Naive B cell (primary cell): ENCODE measurements around the gene BLM. TPM values are rescaled to one million over a fixed set of nuclear protein-coding genes. Genes with fewer than 3 reads are reported as not detected.
"Not testable (repeated sequence)": the region's sequence is repeated elsewhere in the genome, so short reads cannot be mapped to it uniquely, and the experiment has no call there.

Experiments
- ATAC-seq, 2 donors: fragments of 150-1000 bp; cut with Tn5 transposase; 2 replicates each; pipeline ENCODE4 v1.10.0; 2021; ENCODE audit warnings: low read depth in 2 of 2, mild to moderate bottlenecking in 2 of 2, moderate library complexity in 2 of 2
- DNase-seq: peaks from one replicate; pipeline ENCODE4 v3.0.0; 2022
- H3K27ac Mint-ChIP-seq, 6 donors: one replicate each; pipeline ENCODE4 v1.8.0; 2020 to 2022; ENCODE audit warnings: mild to moderate bottlenecking in 6 of 6, mixed read lengths in 6 of 6, moderate library complexity in 5 of 6, inconsistent platforms in 2 of 6
- H3K27me3 Mint-ChIP-seq, 3 donors: one replicate each; pipeline ENCODE4 v1.8.0; 2021 to 2022; ENCODE audit warnings: mixed read lengths in 3 of 3, mild to moderate bottlenecking in 1 of 3
- H3K36me3 Mint-ChIP-seq, 2 donors: one replicate each; pipeline ENCODE4 v1.8.0; 2020 to 2022; ENCODE audit warnings: mixed read lengths in 2 of 2, inconsistent platforms in 1 of 2, mild to moderate bottlenecking in 1 of 2
- H3K4me1 Mint-ChIP-seq, 3 donors: one replicate each; pipeline ENCODE4 v1.8.0; 2020 to 2022; ENCODE audit warnings: mixed read lengths in 3 of 3, inconsistent platforms in 1 of 3, mild to moderate bottlenecking in 1 of 3, moderate library complexity in 1 of 3
- H3K4me3 Mint-ChIP-seq, 8 donors: one replicate each; pipeline ENCODE4 v1.8.0; 2020 to 2022; ENCODE audit warnings: mild to moderate bottlenecking in 8 of 8, mixed read lengths in 8 of 8, moderate library complexity in 8 of 8, inconsistent platforms in 2 of 8
- H3K9me3 Mint-ChIP-seq, 7 donors: one replicate each; pipeline ENCODE4 v1.8.0; 2020 to 2022; ENCODE audit warnings: mixed read lengths in 7 of 7, mild to moderate bottlenecking in 5 of 7, inconsistent platforms in 2 of 7, moderate library complexity in 1 of 7
- polyA plus RNA-seq, 6 donors: library from polyadenylated mRNA; unstranded; fragments of 300-500 nt; fragmentation: Illumina TruSeq; gene quantifications; one replicate each; pipeline ENCODE4 v1.2.3, GENCODE V29; 2021; ENCODE audit warnings: low read depth in 6 of 6

The BLM gene
- polyA plus RNA-seq, 6 donors from 2014 or later = 5.5 to 11.1 (median 6.8) TPM; not detected in 1

DNA sequence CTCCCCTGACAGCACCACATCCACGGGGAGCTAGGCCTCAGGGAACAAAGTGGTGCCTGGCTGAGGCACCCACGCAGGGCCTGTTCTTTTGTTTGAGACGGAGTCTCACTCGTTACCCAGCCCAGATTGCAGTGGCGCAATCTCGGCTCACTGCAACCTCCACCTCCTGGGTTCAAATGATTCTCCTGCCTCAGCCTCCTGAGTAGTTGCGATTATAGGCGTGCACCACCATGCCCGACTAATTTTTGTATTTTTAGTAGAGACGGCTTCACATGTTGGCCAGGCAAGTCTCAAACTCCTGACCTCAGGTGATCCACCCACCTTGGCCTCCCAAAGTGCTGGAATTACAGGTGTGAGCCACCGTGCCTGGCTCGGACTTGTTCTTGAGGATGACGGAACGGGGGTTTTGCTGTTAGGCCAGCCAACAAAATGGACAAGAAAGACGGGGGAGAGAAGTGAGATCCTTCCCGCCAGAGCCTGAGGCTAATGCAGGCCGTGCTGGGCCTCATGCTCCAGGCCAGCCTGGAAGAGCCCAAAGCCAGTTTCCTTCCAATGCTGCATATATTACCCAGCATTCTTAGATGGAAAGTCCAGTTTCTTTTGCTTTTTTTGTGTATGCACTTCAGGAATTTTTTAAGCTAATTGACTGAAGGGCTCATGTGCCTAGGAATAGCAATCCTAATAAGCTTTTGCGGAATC is 123.2 kb downstream of the BLM start:
- Mint-ChIP-seq H3K4me1 (peaks cover 32 to 54% (median 52%) of the 10 kb centered on the region in 3 donors), H3K27me3 (no peaks in the 10 kb centered on the region), H3K27ac (peak overlapping the region in 4 of 6 donors; percentile 65 to 94 (median 76)), H3K9me3 (no peaks in the 10 kb centered on the region), H3K4me3 (peak overlapping the region; percentile 64 to 89 (median 84)), H3K36me3 (no peaks in the 10 kb centered on the region)
- ATAC-seq = no peak
- DNase-seq = no peak

DNA sequence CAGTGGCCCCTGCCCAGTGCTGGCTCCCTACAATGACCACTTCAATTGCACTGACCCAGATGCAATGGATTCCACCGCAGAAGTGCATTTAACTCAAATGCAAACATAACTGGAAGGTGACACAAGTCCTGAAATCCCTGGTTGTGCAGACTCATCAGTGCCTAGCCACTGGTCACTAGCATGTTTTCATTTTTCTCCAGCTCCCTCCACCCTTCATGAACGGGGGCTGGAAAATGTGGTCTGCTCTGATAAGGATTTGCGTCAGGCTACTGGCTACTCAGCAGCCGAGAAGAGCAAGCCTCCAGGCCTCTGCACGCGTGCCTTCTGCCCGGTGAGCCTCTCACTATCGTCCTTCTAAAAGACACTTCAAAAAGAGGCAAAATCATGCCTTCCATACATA is 123.8 kb downstream of the BLM start:
- Mint-ChIP-seq H3K27ac (peak overlapping the region in 1 of 6 donors; percentile 57), H3K4me3 (peak overlapping the region in 3 of 8 donors; percentile 29 to 83 (median 51)), H3K36me3 (no peaks in the 10 kb centered on the region), H3K4me1 (peaks cover 33 to 55% (median 49%) of the 10 kb centered on the region in 3 donors), H3K27me3 (no peaks in the 10 kb centered on the region), H3K9me3 (no peaks in the 10 kb centered on the region)
- ATAC-seq (no peak), DNase-seq (no peak)

- DNase-seq (no peak), ATAC-seq (no peak)
- Mint-ChIP-seq H3K27ac (peak overlapping the region in 1 of 6 donors; percentile 47), H3K9me3 (no peaks in the 10 kb centered on the region), H3K4me1 (peaks cover 11 to 28% (median 21%) of the 10 kb centered on the region in 3 donors), H3K27me3 (no peaks in the 10 kb centered on the region), H3K36me3 (peaks cover 0 to 4% of the 10 kb centered on the region in 2 donors), H3K4me3 (peak overlapping the region in 2 of 8 donors; percentile 4 to 25)
Observed at GRCh38 chr15:90844696-90845095, 127.5 kb downstream of the BLM start.

DNA sequence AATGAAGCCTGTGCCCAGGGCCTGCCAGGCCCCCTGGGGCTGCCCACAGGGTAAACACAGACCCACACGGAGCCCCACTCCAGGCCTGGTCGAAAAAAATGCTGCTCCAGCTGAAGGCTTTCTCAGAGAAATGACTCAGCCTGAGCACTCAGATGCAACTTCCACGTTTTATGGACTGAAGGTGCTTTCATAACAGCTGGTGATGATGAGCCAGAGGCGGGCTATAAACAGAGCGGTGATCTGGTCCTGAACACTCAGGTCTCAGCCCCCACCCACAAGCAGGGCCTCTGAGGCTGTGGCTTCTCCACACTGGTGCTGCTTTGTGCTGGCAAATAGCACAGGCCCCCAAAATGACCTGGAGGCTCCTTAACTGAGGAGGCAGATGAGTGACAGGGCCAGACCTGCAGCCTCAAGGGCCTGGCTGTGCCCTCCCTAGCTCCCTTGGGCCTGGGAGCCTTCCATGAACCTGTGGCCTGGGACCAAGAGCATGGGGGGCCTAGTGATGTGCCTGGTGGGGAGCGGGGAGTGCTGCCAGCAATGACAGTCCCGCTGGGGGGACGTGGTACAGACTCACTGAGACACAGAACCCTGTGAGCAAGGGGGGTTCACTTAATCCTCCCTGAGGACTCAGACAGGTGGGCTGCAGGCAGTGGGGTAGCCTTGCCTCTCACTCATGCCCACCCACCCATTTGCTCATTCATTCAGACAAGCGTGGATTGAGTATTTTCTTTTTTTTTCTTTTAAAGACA is 128.2 kb downstream of the BLM start:
- Mint-ChIP-seq H3K4me1 (peaks cover 7 to 21% (median 14%) of the 10 kb centered on the region in 3 donors), H3K27me3 (no peaks in the 10 kb centered on the region), H3K36me3 (peaks cover 0 to 4% of the 10 kb centered on the region in 2 donors), H3K27ac (peak overlapping the region in 2 of 6 donors; percentile 47 to 76), H3K4me3 (no peak overlapping the region), H3K9me3 (no peaks in the 10 kb centered on the region)
- peak; percentile 95 for ATAC-seq
- peak; percentile 29 for DNase-seq

DNA sequence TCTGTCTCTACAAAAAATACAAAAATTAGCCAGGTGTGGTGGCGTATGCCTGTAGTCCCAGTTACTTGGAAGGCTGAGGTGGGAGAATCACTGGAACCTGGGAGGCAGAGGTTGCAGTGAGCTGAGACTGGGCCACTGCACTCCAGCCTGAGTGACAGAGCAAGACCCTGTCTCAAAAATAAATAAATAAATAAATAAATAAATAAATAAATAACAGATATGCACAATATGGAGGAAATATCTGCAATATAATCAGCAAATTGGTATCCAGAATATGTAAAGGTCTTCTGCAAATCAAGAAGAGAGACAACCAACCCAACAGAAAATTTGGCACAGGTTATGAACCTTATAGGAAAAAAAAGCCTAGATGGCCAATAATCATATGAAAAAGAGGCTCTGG is 132.3 kb downstream of the BLM start:
- not testable (repeated sequence) for DNase-seq, H3K36me3 Mint-ChIP-seq, H3K4me3 Mint-ChIP-seq, ATAC-seq, H3K27me3 Mint-ChIP-seq, H3K27ac Mint-ChIP-seq, H3K9me3 Mint-ChIP-seq
- peaks cover 35 to 55% (median 49%) of the 10 kb centered on the region in 3 donors for H3K4me1 Mint-ChIP-seq

- H3K4me3 Mint-ChIP-seq = peak overlapping the region in 6 of 8 donors; percentile 4 to 92 (median 81)
- DNase-seq (no peak), ATAC-seq (no peak)
- H3K4me1 Mint-ChIP-seq = peaks cover 40 to 58% (median 57%) of the 10 kb centered on the region in 3 donors
- peaks cover 0 to 4% of the 10 kb centered on the region in 2 donors for H3K36me3 Mint-ChIP-seq
- peak overlapping the region in 3 of 6 donors; percentile 9 to 66 (median 17) for H3K27ac Mint-ChIP-seq
- no peaks in the 10 kb centered on the region for H3K27me3 Mint-ChIP-seq
- H3K9me3 Mint-ChIP-seq = peaks cover 0 to 2% (median 0%) of the 10 kb centered on the region in 7 donors
Observed at GRCh38 chr15:90851114-90851513, 134.0 kb downstream of the BLM start.

GRCh38 chr15:90851940-90852339 is 134.8 kb downstream of the BLM start:
- Mint-ChIP-seq H3K9me3 (peaks cover 0 to 2% (median 0%) of the 10 kb centered on the region in 7 donors), H3K4me3 (peak overlapping the region in 7 of 8 donors; percentile 27 to 92 (median 80)), H3K27ac (peak overlapping the region in 2 of 6 donors; percentile 4 to 51), H3K27me3 (no peaks in the 10 kb centered on the region), H3K36me3 (peaks cover 0 to under 1% of the 10 kb centered on the region in 2 donors), H3K4me1 (peaks cover 44 to 63% (median 61%) of the 10 kb centered on the region in 3 donors)
- no peak for ATAC-seq
- DNase-seq = no peak

DNA sequence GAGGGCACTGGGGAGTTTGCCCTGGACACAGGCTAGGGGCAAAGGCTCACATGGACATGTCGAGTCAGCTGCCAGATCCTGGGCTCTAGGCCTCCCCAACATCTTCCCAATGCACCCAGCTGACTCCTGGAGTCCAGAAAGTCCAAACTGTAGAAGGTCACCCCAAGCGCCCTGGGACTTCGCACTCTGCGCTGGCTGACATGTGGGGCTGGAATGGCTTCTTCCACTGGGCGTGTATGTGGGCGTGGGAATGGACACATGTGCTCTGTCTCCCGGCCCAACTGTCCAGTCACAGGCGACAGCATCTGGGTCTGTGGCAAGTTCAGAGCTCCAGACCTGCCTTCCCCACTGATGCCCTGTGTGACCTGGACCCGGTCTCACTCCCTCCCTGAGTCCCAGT is 138.0 kb downstream of the BLM start:
- Mint-ChIP-seq H3K9me3 (peaks cover 0 to 2% (median 0%) of the 10 kb centered on the region in 7 donors), H3K27ac (peak overlapping the region in 1 of 6 donors; percentile 83), H3K36me3 (no peaks in the 10 kb centered on the region), H3K27me3 (no peaks in the 10 kb centered on the region), H3K4me1 (peaks cover 54 to 79% (median 73%) of the 10 kb centered on the region in 3 donors), H3K4me3 (peak overlapping the region in 7 of 8 donors; percentile 29 to 78 (median 56))
- ATAC-seq (no peak), DNase-seq (no peak)

- H3K36me3 Mint-ChIP-seq = no peaks in the 10 kb centered on the region
- peaks cover 38 to 61% (median 55%) of the 10 kb centered on the region in 3 donors for H3K4me1 Mint-ChIP-seq
- H3K9me3 Mint-ChIP-seq = no peaks in the 10 kb centered on the region
- peak overlapping the region in 2 of 6 donors; percentile 41 to 83 for H3K27ac Mint-ChIP-seq
- no peak for DNase-seq
- H3K4me3 Mint-ChIP-seq = peak overlapping the region in 3 of 8 donors; percentile 23 to 37 (median 35)
- H3K27me3 Mint-ChIP-seq = no peaks in the 10 kb centered on the region
- ATAC-seq = no peak
Observed at GRCh38 chr15:90857337-90857736, 140.2 kb downstream of the BLM start.

DNA sequence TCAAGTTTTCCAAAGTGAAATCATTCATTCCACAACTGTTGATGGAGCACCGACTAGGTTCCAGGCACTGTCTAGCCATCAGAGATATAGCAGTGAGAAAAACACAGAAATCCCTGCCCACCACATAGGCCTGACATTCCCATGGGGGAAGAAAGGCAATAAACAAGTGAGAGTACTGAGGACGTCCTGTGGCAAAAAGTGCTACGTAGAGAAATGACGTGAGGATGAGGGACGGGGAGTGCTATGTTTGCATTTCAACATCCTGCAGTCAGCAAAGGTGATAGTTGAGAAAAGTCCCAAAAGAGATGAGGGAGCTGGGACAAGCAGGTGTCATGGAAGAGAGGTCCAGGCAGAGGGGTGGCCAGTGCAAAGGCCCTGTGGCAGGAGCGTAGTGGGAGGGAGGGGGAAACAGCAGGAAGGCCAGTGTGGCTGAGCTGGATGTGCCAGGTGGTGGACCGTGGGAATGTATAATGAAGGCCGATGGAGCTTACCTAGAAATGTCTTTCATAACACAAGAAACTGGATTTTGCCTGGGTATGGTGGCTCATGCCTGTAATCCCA is 140.8 kb downstream of the BLM start:
- no peaks in the 10 kb centered on the region for H3K27me3 Mint-ChIP-seq

DNA sequence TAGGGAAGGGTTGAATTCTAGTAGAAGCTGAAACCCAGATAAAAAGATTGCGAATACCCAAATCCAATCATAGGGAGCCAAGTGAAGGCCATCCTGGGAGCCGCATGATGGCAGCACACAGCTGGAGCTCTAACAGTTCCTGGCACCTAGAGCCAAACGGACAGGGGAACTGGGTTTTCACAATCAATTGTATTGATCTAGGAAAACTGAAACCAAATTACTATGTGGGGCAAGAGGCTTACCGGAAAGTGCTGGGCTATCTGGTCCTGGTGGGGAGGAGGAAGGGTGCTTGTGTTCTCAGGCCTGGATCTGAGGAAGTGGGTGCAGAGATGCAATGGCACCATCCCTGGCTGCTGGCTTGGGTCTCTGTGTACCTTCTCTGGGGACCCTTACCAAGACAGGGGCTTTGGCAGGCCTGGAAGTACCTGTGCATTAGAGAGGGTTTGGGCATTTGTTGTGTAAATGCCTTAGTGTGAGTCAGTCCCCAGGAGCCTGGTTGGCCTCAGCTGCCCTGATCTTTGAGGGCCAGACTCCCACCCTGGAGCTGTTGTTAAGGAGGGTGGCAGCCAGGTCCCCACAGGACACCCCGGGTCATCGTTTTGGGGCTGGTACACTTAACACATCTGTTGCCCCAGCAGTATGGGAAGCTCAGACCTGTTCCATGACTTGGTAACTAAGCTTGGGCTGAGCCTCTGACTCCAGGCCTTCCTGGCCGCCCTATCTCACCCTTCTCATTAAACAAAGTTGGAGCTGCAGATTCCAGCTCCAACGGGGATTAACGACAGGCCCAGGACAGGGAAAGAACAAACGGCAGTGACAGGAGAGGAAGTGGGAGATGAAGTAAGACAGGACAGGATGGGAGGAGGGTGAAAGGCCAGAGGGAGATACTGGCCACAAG is 142.3 kb downstream of the BLM start:
- no peak for ATAC-seq
- no peaks in the 10 kb centered on the region for H3K36me3 Mint-ChIP-seq
- no peak for DNase-seq

More for the DNA sequence above, 140.8 kb downstream of the BLM start:
- peak overlapping the region in 2 of 8 donors; percentile 23 to 62 for H3K4me3 Mint-ChIP-seq
- peak overlapping the region in 2 of 6 donors; percentile 24 to 83 for H3K27ac Mint-ChIP-seq
- no peaks in the 10 kb centered on the region for H3K9me3 Mint-ChIP-seq
- H3K36me3 Mint-ChIP-seq = no peaks in the 10 kb centered on the region
- peaks cover 33 to 54% (median 49%) of the 10 kb centered on the region in 3 donors for H3K4me1 Mint-ChIP-seq
- ATAC-seq = no peak
- no peak for DNase-seq

DNA sequence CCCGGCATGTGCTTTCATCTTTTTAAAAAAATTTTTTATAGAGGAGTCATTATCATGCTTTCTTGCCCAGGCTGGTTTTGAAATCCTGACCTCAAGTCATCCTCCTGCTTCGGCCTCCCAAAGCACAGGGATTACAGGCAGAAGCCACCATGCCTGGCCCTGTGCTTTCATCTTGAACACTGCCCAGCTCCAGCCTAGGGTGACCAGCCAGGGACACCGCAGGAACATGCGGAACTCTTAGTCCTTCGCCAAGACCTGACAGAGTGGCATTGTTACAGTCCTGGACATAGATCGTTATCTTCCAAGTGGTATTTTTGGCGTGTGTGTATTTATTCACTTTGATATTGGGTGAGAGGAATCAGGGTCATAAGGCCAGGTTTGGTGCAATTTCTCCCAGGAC is 143.3 kb downstream of the BLM start:
- no peak for ATAC-seq
- Mint-ChIP-seq H3K9me3 (no peaks in the 10 kb centered on the region), H3K4me3 (no peak overlapping the region), H3K36me3 (no peaks in the 10 kb centered on the region), H3K27ac (peak overlapping the region in 1 of 6 donors; percentile 88), H3K4me1 (peaks cover 22 to 36% (median 35%) of the 10 kb centered on the region in 3 donors), H3K27me3 (no peaks in the 10 kb centered on the region)
- no peak for DNase-seq

More for the DNA sequence above, 142.3 kb downstream of the BLM start:
- H3K4me3 Mint-ChIP-seq = no peak overlapping the region
- H3K4me1 Mint-ChIP-seq = peaks cover 30 to 46% (median 45%) of the 10 kb centered on the region in 3 donors
- peak overlapping the region in 4 of 6 donors; percentile 13 to 95 (median 48) for H3K27ac Mint-ChIP-seq
- no peaks in the 10 kb centered on the region for H3K27me3 Mint-ChIP-seq
- no peaks in the 10 kb centered on the region for H3K9me3 Mint-ChIP-seq
